Keratinocyte (primary cell): ENCODE results near the gene ATL3.

ENCODE experiments used
- CTCF ChIP-seq, 3 experiments: IDR thresholded peaks in 1 of 3; conservative IDR thresholded peaks in 1 of 3; optimal IDR thresholded peaks in 1 of 3; 2 replicates in 2 of 3; 3 replicates in 1 of 3; pipeline versions ENCODE3 to v1.5.1; 2011; ENCODE audit warnings: low read length in 3 of 3, mild to moderate bottlenecking in 3 of 3, moderate library complexity in 2 of 3, control low read depth in 1 of 3, inconsistent platforms in 1 of 3; ENCODE audit not compliant: insufficient read depth in 2 of 3; ENCODE audit errors: extremely low read depth in 1 of 3
- EZH2 ChIP-seq: IDR thresholded peaks from one replicate; pipeline ENCODE4 v1.6.1; 2012; ENCODE audit warnings: inconsistent platforms, mild to moderate bottlenecking, low read length, moderate library complexity

DNA sequence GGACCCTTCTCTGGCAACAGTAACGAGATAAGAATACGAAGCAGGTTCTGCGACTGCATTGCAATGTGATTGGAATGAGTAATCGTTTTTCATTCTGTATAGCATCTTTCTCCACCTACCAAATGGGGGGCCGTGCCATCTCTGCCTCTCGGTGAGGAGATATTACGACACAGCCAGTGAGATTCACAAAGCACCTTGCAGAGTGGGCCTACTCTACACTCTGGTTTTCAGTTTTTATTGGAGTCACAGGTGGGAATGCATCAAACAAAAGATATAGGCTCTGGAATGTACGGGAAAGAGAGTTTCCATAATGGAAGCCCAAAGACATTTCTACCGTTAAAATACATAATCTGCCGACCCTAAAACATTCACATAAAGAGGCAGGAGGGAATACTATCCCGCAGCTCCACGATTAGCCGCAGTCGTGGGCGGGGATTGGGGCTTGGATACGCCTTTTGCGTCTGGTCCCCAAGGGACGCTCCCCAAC, 9.7 kb upstream of the ATL3 start:
- TF ChIP-seq CTCF (optimal IDR thresholded peaks at IDR 0.05 in 1 of 3, IDR thresholded peaks at IDR 0.05 in 1 of 3, conservative IDR thresholded peaks at IDR 0.05 in 1 of 3; ENCODE audit: extremely low read depth in 1 of 3, insufficient read depth in 2 of 3, low read length in 3 of 3) (no peak), EZH2 (no peak)
